ACC112 (cell line): ENCODE measurements around the gene EGLN1.

Experiments
- H2AFZ ChIP-seq: fragments of 200-600 bp; sonication (generic); one replicate; pipeline ENCODE4 v1.6.0; 2017; ENCODE audit warnings: antibody characterized with exemption, low read length; ENCODE audit not compliant: unreplicated experiment
- H3K27ac ChIP-seq: fragments of 200-600 bp; sonication (generic); 2 replicates; pipeline ENCODE4 v1.5.1; 2014; ENCODE audit warnings: low read depth, mild to moderate bottlenecking, antibody characterized with exemption, low read length, moderate library complexity
- H3K27me3 ChIP-seq: fragments of 200-600 bp; sonication (generic); 2 replicates; pipeline ENCODE4 v1.6.1; 2014; ENCODE audit warnings: mild to moderate bottlenecking, antibody characterized with exemption, low read length, moderate library complexity, mixed read lengths; ENCODE audit not compliant: insufficient read depth
- H3K36me3 ChIP-seq: fragments of 200-600 bp; sonication (generic); 2 replicates; pipeline ENCODE4 v1.6.1; 2016; ENCODE audit warnings: mild to moderate bottlenecking, antibody characterized with exemption, low read length, moderate library complexity, mixed read lengths; ENCODE audit not compliant: insufficient read depth
- H3K4me1 ChIP-seq: fragments of 200-600 bp; sonication (generic); one replicate; pipeline ENCODE4 v1.6.1; 2016; ENCODE audit warnings: low read length, mixed read lengths; ENCODE audit not compliant: insufficient read depth, unreplicated experiment, control insufficient read depth
- H3K4me3 ChIP-seq: fragments of 200-600 bp; sonication (generic); 2 replicates; pipeline ENCODE4 v1.5.1; 2014; ENCODE audit warnings: mild to moderate bottlenecking, low read depth, low read length
- H3K79me2 ChIP-seq: fragments of 200-600 bp; sonication (generic); one replicate; pipeline ENCODE4 v1.6.0; 2016; ENCODE audit warnings: low read length; ENCODE audit not compliant: control insufficient read depth, unreplicated experiment, insufficient read depth

The EGLN1 gene

GRCh38 chr1:231396643-231397042 is 25.4 kb downstream of the EGLN1 start:
- Histone ChIP-seq H3K36me3 (no peaks in the 10 kb centered on the region), H2AFZ (no peak overlapping the region), H3K27me3 (no peaks in the 10 kb centered on the region), H3K27ac (peak overlapping the region; percentile 99), H3K4me1 (peaks cover 43% of the 10 kb centered on the region), H3K4me3 (0 out of 2 replicates have a peak overlapping the region, but pooled peaks have one; percentile 1), H3K79me2 (peaks cover 77% of the 10 kb centered on the region)

GRCh38 chr1:231395998-231396390 is 26.1 kb downstream of the EGLN1 start:
- no peak overlapping the region for H2AFZ ChIP-seq
- no peaks in the 10 kb centered on the region for H3K36me3 ChIP-seq
- H3K27me3 ChIP-seq, result no peaks in the 10 kb centered on the region
- H3K27ac ChIP-seq, result peak overlapping the region; percentile 99
- peaks cover 43% of the 10 kb centered on the region for H3K4me1 ChIP-seq
- H3K4me3 ChIP-seq, result 0 out of 2 replicates have a peak overlapping the region, but pooled peaks have one; percentile 1
- peaks cover 76% of the 10 kb centered on the region for H3K79me2 ChIP-seq

- peak overlapping the region; percentile 56 for H3K4me3 ChIP-seq
- peaks cover 48% of the 10 kb centered on the region for H3K4me1 ChIP-seq
- H3K27ac ChIP-seq, result peak overlapping the region; percentile 99
- no peaks in the 10 kb centered on the region for H3K27me3 ChIP-seq
- H3K79me2 ChIP-seq, result peaks cover 79% of the 10 kb centered on the region
- H2AFZ ChIP-seq, result peak overlapping the region; percentile 4
- H3K36me3 ChIP-seq, result no peaks in the 10 kb centered on the region
Measured at GRCh38 chr1:231395076-231395997, 26.8 kb downstream of the EGLN1 start.

- Histone ChIP-seq H3K36me3 (no peaks in the 10 kb centered on the region; the same call in 1 of the 2 replicates), H2AFZ (no peak overlapping the region), H3K27me3 (no peaks in the 10 kb centered on the region), H3K79me2 (peaks cover 80% of the 10 kb centered on the region), H3K27ac (peak overlapping the region; percentile 99; the same call in 1 of the 2 replicates), H3K4me1 (peaks cover 65% of the 10 kb centered on the region), H3K4me3 (no peak overlapping the region)
Measured at GRCh38 chr1:231393668-231394067, 28.4 kb downstream of the EGLN1 start.

GRCh38 chr1:231392389-231393131 is 29.5 kb downstream of the EGLN1 start:
- peak overlapping the region; percentile 99; the same call in 1 of the 2 replicates for H3K27ac ChIP-seq

DNA sequence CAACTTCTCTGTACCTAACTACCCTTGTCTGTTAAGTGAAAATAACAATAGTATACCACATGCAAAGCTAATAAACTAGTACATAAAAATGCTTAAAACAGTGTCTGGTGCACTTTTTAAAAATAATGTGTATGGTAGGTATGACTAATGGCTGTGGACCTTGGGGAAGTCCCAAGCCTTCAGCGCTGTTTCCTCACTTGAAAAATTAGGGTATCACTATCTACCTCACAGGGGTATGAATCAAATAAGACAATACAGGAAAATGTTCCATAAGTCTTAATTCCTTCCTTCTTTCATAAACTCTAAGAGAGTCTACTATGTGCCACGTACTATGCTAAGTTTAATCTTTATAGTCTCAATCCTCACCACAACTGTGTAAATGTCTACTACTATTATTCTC is 32.0 kb downstream of the EGLN1 start:
- no peak overlapping the region for H3K4me3 ChIP-seq
- peak overlapping the region; percentile 70 for H3K27ac ChIP-seq
- peaks cover 56% of the 10 kb centered on the region for H3K4me1 ChIP-seq
- H3K79me2 ChIP-seq, result peaks cover 86% of the 10 kb centered on the region
- H2AFZ ChIP-seq, result no peak overlapping the region
- H3K36me3 ChIP-seq, result no peaks in the 10 kb centered on the region; the same call in 1 of the 2 replicates
- no peaks in the 10 kb centered on the region for H3K27me3 ChIP-seq

More at GRCh38 chr1:231392389-231393131, 29.5 kb downstream of the EGLN1 start:
- Histone ChIP-seq H3K4me3 (no peak overlapping the region), H3K36me3 (no peaks in the 10 kb centered on the region; the same call in 1 of the 2 replicates), H3K79me2 (peaks cover 79% of the 10 kb centered on the region), H3K27me3 (no peaks in the 10 kb centered on the region), H3K4me1 (peaks cover 69% of the 10 kb centered on the region), H2AFZ (no peak overlapping the region)

- Histone ChIP-seq H3K36me3 (no peaks in the 10 kb centered on the region; the same call in 1 of the 2 replicates), H3K4me3 (0 out of 2 replicates have a peak overlapping the region, but pooled peaks have one; percentile 17), H3K79me2 (peaks cover 89% of the 10 kb centered on the region), H3K4me1 (peaks cover 45% of the 10 kb centered on the region), H3K27me3 (no peaks in the 10 kb centered on the region), H2AFZ (no peak overlapping the region), H3K27ac (peak overlapping the region; percentile 70)
Measured at GRCh38 chr1:231387770-231388669, 34.1 kb downstream of the EGLN1 start.

- Histone ChIP-seq H3K79me2 (peaks cover 94% of the 10 kb centered on the region), H3K27me3 (no peaks in the 10 kb centered on the region), H3K27ac (no peak overlapping the region), H3K4me1 (peaks cover 40% of the 10 kb centered on the region), H3K4me3 (no peak overlapping the region), H3K36me3 (no peaks in the 10 kb centered on the region; the same call in 1 of the 2 replicates), H2AFZ (no peak overlapping the region)
Measured at GRCh38 chr1:231386466-231386865, 35.6 kb downstream of the EGLN1 start.

GRCh38 chr1:231385416-231385748 is 36.7 kb downstream of the EGLN1 start:
- H3K27ac ChIP-seq, result no peak overlapping the region
- peaks cover 93% of the 10 kb centered on the region for H3K79me2 ChIP-seq
- no peak overlapping the region for H2AFZ ChIP-seq
- H3K27me3 ChIP-seq, result no peaks in the 10 kb centered on the region
- H3K36me3 ChIP-seq, result no peaks in the 10 kb centered on the region; the same call in 1 of the 2 replicates
- no peak overlapping the region for H3K4me3 ChIP-seq
- H3K4me1 ChIP-seq, result peaks cover 36% of the 10 kb centered on the region
